Activated naive CD4-positive, alpha-beta T cell treated with anti-CD3 and anti-CD28 coated beads, Interleukin-2, amount 10 ng/mL, durations not matched to agents 7 days and 5 days (primary cell): ENCODE results near the gene DGCR6.
"Not testable (repeated sequence)": the region's sequence is repeated elsewhere in the genome, so short reads cannot be mapped to it uniquely, and the experiment has no call there.

Experiments
- CTCF ChIA-PET: fragments of 350-600 bp; sonication (Branson Sonifier 250); formaldehyde crosslinking; loops from one replicate; lab custom pipeline; 2021; ENCODE audit warnings: antibody characterized with exemption; lab: Charles Lee
- DNase-seq: peaks from one replicate; pipeline ENCODE4 v3.0.0-alpha.2; 2020
- H3K27ac Mint-ChIP-seq: one replicate; pipeline ENCODE4 v1.8.0; 2021; ENCODE audit warnings: mild to moderate bottlenecking, moderate library complexity, mixed read lengths
- H3K27me3 Mint-ChIP-seq: one replicate; pipeline ENCODE4 v1.8.0; 2021; ENCODE audit warnings: mild to moderate bottlenecking, mixed read lengths
- H3K36me3 Mint-ChIP-seq: one replicate; pipeline ENCODE4 v1.8.0; 2021; ENCODE audit warnings: mixed read lengths
- H3K4me1 Mint-ChIP-seq: one replicate; pipeline ENCODE4 v1.8.0; 2021; ENCODE audit warnings: mixed read lengths
- H3K4me3 Mint-ChIP-seq: one replicate; pipeline ENCODE4 v1.8.0; 2021; ENCODE audit warnings: mild to moderate bottlenecking, moderate library complexity, mixed read lengths
- H3K9me3 Mint-ChIP-seq: one replicate; pipeline ENCODE4 v1.8.0; 2021; ENCODE audit warnings: mixed read lengths

The DGCR6 gene

DNA sequence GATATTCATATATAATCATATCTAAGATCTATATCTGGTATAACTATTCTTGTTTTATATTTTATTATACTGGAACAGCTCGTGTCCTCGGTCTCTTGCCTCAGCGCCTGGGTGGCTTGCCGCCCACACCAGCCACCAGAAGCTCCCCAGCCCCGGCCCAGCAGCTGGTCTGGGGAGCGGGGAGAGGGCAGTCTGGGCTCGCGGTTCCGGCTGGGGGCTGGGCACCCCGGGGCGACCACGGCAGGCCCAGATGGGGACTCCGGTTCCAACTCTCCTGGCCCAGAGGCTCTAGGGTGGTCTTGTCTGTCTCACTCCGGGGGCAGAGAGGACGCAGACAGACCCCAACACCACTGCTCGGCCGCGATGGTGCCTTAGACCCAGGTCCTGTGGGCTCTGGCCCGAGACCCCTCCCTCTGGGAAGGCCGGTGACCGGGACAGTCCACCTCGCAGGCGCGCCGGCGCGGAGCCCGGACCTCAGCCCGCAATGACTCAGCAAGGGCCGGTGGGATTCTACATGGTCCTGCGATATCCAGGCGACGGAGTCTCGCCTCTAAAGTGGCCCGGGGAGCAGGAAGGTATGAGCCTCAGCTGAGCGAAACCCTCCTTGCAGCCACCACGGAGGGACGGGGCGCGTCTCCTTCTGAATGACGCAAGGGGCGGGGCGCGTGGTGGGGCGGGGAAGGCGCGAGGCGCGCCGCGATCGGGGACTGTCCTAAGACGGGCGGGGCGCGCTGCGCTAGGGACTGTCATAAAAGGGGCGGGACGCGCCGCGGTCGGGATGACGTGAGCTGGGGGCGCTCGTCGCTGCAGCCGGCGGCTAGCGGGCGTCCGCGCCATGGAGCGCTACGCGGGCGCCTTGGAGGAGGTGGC lies at the start of gene DGCR6:
DGCR6 (plus strand) TSS at position 781 of the 870 bp plus-strand sequence; CDS start at position 836, 55 bp downstream.
- H3K4me3 Mint-ChIP-seq = no peak within 1 kb of the TSS
- no peak within 1 kb of the TSS for H3K27ac Mint-ChIP-seq
- no peak for DNase-seq
- H3K36me3 Mint-ChIP-seq = no peaks in the 10 kb centered on the region
- H3K27me3 Mint-ChIP-seq = no peaks in the 10 kb centered on the region
- H3K9me3 Mint-ChIP-seq = no peaks in the 10 kb centered on the region
- no peaks in the 10 kb centered on the region for H3K4me1 Mint-ChIP-seq
- CTCF ChIA-PET = no interaction called here

- H3K36me3 Mint-ChIP-seq, H3K4me3 Mint-ChIP-seq, H3K27ac Mint-ChIP-seq, H3K4me1 Mint-ChIP-seq, H3K27me3 Mint-ChIP-seq, H3K9me3 Mint-ChIP-seq, CTCF ChIA-PET, DNase-seq: not testable (repeated sequence)
Measured at GRCh38 chr22:18859314-18859713, 46.8 kb upstream of the DGCR6 start.

DNA sequence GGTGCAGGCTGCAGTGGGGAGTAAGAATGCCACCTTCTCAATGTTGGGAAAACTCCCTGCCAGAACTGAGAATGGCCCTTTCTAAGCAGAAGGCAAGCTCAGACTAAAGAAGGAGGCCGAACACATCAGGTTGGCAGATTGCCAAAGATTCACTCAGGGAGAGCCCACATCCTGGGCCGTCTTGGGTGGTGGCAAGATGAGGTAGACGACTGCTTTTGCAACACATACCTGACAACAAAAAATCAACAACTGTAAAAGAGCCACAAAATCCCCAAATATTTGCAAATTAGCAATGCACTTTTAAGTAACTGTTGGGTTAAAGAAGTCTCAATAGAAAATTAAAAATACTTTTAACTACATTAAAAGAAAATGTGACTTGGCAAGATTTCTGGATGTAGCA lies 24.9 kb upstream of the DGCR6 start:
- CTCF ChIA-PET, H3K27ac Mint-ChIP-seq, H3K36me3 Mint-ChIP-seq, H3K27me3 Mint-ChIP-seq, H3K4me3 Mint-ChIP-seq, H3K9me3 Mint-ChIP-seq, H3K4me1 Mint-ChIP-seq: not testable (repeated sequence)
- DNase-seq = peak; percentile 86

DNA sequence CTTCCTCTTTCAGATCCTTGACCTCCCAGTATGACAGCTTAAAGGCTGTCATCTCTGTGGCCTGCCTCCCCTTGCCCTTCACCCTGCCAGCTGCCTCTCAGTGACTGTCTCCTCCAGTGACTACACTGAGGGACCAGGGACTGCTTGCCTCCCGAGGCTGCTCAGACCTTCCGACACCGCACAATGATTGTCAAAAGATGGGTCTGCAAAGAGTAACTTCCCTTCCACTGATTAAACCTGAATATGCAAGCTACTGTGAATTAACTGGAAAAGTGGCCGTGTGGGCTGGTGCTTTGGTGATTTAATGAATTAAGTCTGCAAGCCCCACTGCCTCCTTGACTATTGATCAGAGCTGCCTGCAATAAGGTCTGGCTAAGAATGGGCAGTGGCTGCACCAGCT lies 21.7 kb upstream of the DGCR6 start:
- DNase-seq, H3K4me3 Mint-ChIP-seq, CTCF ChIA-PET, H3K4me1 Mint-ChIP-seq, H3K27ac Mint-ChIP-seq, H3K36me3 Mint-ChIP-seq, H3K9me3 Mint-ChIP-seq, H3K27me3 Mint-ChIP-seq: not testable (repeated sequence)

DNA sequence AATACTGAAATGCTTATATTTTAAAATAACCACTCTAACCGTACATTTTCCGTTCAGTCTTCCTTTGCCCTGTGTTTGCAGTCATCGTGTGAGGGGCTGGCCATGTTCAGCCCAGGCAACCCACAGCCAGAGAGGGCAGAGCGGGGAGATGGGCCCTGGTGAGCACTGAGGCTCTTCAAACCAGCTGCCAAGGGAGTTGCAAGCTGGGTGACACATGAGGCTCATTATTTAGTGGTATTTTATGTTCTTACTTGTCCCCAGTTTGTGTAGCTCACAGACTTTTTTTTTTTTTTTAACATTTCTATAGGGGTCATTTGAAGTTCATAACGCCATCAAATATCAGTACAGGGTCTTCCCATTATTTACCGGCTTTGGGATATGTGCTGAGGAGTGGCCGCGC lies 18.0 kb upstream of the DGCR6 start:
- Mint-ChIP-seq H3K36me3 (no peaks in the 10 kb centered on the region), H3K27me3 (peaks cover 7% of the 10 kb centered on the region), H3K4me1 (no peaks in the 10 kb centered on the region), H3K27ac (no peak overlapping the region), H3K4me3 (no peak overlapping the region), H3K9me3 (peaks cover 2% of the 10 kb centered on the region)
- DNase-seq = no peak
- CTCF ChIA-PET = interaction anchor here (0.7 kb wide), 1 partner anchor 221 kb away, joined by 3 read pairs; no protein-coding TSS in a partner anchor

DNA sequence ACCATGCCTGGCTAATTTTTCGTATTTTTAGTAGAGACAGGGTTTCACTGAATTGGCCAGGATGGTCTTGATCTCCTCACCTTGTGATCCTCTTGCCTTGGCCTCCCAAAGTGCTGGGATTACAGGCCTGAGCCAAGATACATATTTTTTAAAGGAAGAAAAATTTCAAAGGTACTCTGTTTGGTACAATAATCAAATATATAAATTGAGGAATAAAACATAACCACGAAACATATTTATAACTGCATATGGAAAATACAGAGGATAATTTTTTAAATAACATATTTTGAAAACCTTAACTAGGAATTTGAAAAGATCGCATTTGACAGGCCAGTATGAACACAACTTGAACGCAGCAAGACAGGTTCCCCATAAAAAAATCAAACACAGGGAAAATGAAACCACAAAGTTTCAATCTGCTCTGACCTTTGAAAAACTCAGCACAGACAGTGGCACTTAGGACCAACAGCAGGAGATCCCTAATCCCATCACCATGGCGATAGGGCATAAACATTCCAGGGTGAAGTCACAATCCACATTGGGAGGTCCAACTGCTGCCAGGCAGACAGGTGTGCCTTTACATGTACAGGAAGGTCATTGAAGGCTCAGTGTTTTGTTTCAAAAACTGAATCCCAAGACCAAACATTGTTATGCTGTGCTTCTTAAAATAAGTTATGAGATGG lies 15.5 kb upstream of the DGCR6 start:
- DNase-seq, H3K4me3 Mint-ChIP-seq, CTCF ChIA-PET, H3K4me1 Mint-ChIP-seq, H3K27ac Mint-ChIP-seq, H3K27me3 Mint-ChIP-seq, H3K36me3 Mint-ChIP-seq, H3K9me3 Mint-ChIP-seq: not testable (repeated sequence)

GRCh38 chr22:18893775-18894174 lies 12.3 kb upstream of the DGCR6 start:
- H3K4me1 Mint-ChIP-seq, H3K36me3 Mint-ChIP-seq, H3K27me3 Mint-ChIP-seq: not testable (repeated sequence)

DNA sequence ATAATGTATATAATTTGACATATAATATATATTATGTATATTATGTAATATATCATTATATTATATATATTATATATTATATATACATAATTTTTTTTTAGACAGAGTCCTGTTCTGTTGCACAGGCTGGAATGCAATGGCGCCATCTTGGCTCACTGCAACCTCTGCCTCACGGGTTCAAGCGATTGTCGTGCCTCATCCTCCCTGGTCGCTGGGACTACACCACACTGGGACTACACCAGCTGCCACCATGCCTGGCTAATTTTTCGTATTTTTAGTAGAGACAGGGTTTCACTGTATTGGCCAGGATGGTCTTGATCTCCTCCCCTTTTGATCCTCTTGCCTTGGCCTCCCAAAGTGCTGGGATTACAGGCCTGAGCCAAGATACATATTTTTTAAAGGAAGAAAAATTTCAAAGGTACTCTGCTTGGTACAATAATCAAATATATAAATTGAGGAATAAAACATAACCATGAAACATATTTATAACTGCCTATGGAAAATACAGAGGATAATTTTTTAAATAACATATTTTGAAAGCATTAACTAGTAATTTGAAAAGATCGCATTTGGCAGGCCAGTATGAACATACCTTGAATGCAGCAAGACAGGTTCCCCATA lies 10.0 kb upstream of the DGCR6 start:
- H3K4me1 Mint-ChIP-seq, H3K4me3 Mint-ChIP-seq, H3K27ac Mint-ChIP-seq, CTCF ChIA-PET, H3K27me3 Mint-ChIP-seq, H3K36me3 Mint-ChIP-seq, H3K9me3 Mint-ChIP-seq: not testable (repeated sequence)
- peak; percentile 60 for DNase-seq

More at GRCh38 chr22:18893775-18894174, 12.3 kb upstream of the DGCR6 start:
- H3K27ac Mint-ChIP-seq, H3K9me3 Mint-ChIP-seq, CTCF ChIA-PET, DNase-seq, H3K4me3 Mint-ChIP-seq: not testable (repeated sequence)

- CTCF ChIA-PET, H3K27me3 Mint-ChIP-seq: not testable (repeated sequence)
Measured at GRCh38 chr22:18906410-18906745, 258 bp downstream of the DGCR6 start.

GRCh38 chr22:18906896-18907295 lies 776 bp downstream of the DGCR6 start:
- H3K27me3 Mint-ChIP-seq = no peaks in the 10 kb centered on the region
- H3K27ac Mint-ChIP-seq = no peak overlapping the region
- no peak overlapping the region for H3K4me3 Mint-ChIP-seq
- no peaks in the 10 kb centered on the region for H3K4me1 Mint-ChIP-seq
- no peak for DNase-seq
- H3K9me3 Mint-ChIP-seq = no peaks in the 10 kb centered on the region
- CTCF ChIA-PET = no interaction called here
- no peaks in the 10 kb centered on the region for H3K36me3 Mint-ChIP-seq

More at GRCh38 chr22:18906410-18906745, 258 bp downstream of the DGCR6 start:
- DNase-seq, H3K27ac Mint-ChIP-seq, H3K36me3 Mint-ChIP-seq, H3K4me3 Mint-ChIP-seq, H3K9me3 Mint-ChIP-seq, H3K4me1 Mint-ChIP-seq: not testable (repeated sequence)

DNA sequence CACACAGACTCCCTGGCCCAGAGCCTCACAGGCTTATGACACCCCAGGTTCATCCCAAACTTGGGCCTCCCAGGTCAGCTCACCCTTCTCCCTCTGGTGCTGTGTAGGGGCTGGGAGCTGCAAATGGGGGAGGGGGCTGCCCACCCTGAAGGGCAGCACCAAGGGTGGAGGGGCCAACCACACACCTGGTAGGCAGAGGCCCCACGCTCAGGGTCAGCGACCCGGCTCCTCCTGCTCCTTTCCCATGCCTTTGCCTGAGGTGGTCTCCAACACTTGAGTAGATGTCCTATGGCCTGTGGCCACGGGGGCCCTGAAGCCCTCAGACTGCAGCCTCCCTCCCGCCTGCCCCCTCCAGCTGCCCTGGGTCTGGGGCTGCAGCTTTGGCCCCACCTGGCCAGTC lies 3.4 kb downstream of the DGCR6 start:
- no peak for DNase-seq
- Mint-ChIP-seq H3K4me1 (no peaks in the 10 kb centered on the region), H3K4me3 (no peak overlapping the region), H3K27me3 (no peaks in the 10 kb centered on the region), H3K27ac (no peak overlapping the region), H3K9me3 (no peaks in the 10 kb centered on the region), H3K36me3 (no peaks in the 10 kb centered on the region)
- CTCF ChIA-PET = interaction anchor here (1.3 kb wide), 1 partner anchor 40 kb away, joined by 3 read pairs; no protein-coding TSS in a partner anchor

- not testable (repeated sequence) for H3K9me3 Mint-ChIP-seq
Measured at GRCh38 chr22:18911535-18911934, 5.4 kb downstream of the DGCR6 start.

GRCh38 chr22:18912264-18912946 lies 6.3 kb downstream of the DGCR6 start:
- H3K27me3 Mint-ChIP-seq, DNase-seq, H3K4me1 Mint-ChIP-seq, H3K27ac Mint-ChIP-seq, H3K36me3 Mint-ChIP-seq, CTCF ChIA-PET, H3K9me3 Mint-ChIP-seq, H3K4me3 Mint-ChIP-seq: not testable (repeated sequence)

More at GRCh38 chr22:18911535-18911934, 5.4 kb downstream of the DGCR6 start:
- H3K4me1 Mint-ChIP-seq, H3K27ac Mint-ChIP-seq, DNase-seq, H3K27me3 Mint-ChIP-seq, CTCF ChIA-PET, H3K4me3 Mint-ChIP-seq, H3K36me3 Mint-ChIP-seq: not testable (repeated sequence)

DNA sequence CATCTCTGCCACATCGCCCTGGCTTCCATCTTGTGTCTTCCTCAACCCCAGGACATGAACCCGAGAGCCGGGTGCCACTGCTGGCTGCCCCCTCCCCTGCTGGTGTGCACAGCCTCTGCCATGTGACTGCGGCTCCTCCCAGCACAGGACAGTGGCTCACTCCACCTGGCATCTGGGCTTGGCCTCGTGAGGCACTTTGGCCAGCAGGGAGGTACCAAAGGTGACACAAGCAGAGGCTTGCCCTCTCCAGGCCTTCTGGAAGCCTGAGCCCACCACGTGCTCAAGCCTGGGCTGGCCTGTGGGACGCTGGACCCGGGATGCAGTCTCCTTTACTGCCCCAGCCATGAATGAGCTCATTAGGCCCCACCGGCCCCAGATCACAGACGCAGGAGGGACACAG lies 8.4 kb downstream of the DGCR6 start:
- H3K27ac Mint-ChIP-seq, DNase-seq, CTCF ChIA-PET, H3K4me1 Mint-ChIP-seq, H3K36me3 Mint-ChIP-seq, H3K27me3 Mint-ChIP-seq, H3K9me3 Mint-ChIP-seq, H3K4me3 Mint-ChIP-seq: not testable (repeated sequence)
